Nephron (organoid): ENCODE data around the gene GIGYF2.

Experiments used
- H3K27ac Mint-ChIP-seq, 3 experiments: 2 replicates each; pipeline ENCODE4 v1.8.0; 2020; ENCODE audit warnings: mixed read lengths in 3 of 3, mild to moderate bottlenecking in 2 of 3, moderate library complexity in 1 of 3
- H3K27me3 Mint-ChIP-seq: 2 replicates; pipeline ENCODE4 v1.8.0; 2021; ENCODE audit warnings: low read depth, mild to moderate bottlenecking, moderate library complexity, mixed read lengths
- H3K36me3 Mint-ChIP-seq: 2 replicates; pipeline ENCODE4 v1.8.0; 2020; ENCODE audit warnings: low read depth, mixed read lengths
- H3K4me1 Mint-ChIP-seq: 2 replicates; pipeline ENCODE4 v1.8.0; 2020; ENCODE audit warnings: mixed read lengths
- H3K4me3 Mint-ChIP-seq, 3 experiments: 2 replicates each; pipeline ENCODE4 v1.8.0; 2020; ENCODE audit warnings: mild to moderate bottlenecking in 3 of 3, mixed read lengths in 3 of 3, moderate library complexity in 2 of 3
- H3K9me3 Mint-ChIP-seq: 2 replicates; pipeline ENCODE4 v1.8.0; 2020; ENCODE audit warnings: mixed read lengths
- TF ChIP-seq, protein P1 (sequence below), 3 experiments: fragments of 200-600 bp; sonication (generic); IDR thresholded peaks; one replicate each; pipeline ENCODE4 v1.5.0; 2021; ENCODE audit warnings: antibody characterized with exemption in 3 of 3; ENCODE audit not compliant: unreplicated experiment in 3 of 3

The GIGYF2 gene

DNA sequence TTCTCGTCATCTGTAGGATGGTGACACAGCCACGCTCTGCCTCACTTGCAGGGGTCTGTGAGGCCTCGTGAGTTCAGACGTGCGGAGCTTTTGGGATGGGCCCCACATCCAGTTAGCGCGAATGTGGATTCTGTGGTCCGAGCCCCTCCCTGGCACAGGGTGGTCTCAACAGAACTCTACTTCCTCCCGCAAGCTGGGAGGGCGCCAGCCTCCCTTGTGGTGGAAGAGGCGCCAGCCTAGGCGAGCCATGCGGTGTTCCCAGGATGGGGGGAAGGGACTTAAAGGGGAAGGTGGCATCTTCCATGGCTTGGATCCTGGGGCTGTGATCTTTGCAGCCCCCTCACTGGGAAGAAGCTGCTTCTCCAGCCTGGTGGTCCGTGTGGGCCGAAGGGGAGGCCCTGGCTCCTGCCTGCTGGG, 174.3 kb downstream of the GIGYF2 start:
- H3K9me3 Mint-ChIP-seq = no peaks in the 10 kb centered on the region
- TF ChIP-seq, protein P1, sequence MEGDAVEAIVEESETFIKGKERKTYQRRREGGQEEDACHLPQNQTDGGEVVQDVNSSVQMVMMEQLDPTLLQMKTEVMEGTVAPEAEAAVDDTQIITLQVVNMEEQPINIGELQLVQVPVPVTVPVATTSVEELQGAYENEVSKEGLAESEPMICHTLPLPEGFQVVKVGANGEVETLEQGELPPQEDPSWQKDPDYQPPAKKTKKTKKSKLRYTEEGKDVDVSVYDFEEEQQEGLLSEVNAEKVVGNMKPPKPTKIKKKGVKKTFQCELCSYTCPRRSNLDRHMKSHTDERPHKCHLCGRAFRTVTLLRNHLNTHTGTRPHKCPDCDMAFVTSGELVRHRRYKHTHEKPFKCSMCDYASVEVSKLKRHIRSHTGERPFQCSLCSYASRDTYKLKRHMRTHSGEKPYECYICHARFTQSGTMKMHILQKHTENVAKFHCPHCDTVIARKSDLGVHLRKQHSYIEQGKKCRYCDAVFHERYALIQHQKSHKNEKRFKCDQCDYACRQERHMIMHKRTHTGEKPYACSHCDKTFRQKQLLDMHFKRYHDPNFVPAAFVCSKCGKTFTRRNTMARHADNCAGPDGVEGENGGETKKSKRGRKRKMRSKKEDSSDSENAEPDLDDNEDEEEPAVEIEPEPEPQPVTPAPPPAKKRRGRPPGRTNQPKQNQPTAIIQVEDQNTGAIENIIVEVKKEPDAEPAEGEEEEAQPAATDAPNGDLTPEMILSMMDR (IDR thresholded peaks at IDR 0.05; ENCODE audit: unreplicated experiment in 3 of 3) = no peak
- peaks cover 19% of the 10 kb centered on the region for H3K27me3 Mint-ChIP-seq

DNA sequence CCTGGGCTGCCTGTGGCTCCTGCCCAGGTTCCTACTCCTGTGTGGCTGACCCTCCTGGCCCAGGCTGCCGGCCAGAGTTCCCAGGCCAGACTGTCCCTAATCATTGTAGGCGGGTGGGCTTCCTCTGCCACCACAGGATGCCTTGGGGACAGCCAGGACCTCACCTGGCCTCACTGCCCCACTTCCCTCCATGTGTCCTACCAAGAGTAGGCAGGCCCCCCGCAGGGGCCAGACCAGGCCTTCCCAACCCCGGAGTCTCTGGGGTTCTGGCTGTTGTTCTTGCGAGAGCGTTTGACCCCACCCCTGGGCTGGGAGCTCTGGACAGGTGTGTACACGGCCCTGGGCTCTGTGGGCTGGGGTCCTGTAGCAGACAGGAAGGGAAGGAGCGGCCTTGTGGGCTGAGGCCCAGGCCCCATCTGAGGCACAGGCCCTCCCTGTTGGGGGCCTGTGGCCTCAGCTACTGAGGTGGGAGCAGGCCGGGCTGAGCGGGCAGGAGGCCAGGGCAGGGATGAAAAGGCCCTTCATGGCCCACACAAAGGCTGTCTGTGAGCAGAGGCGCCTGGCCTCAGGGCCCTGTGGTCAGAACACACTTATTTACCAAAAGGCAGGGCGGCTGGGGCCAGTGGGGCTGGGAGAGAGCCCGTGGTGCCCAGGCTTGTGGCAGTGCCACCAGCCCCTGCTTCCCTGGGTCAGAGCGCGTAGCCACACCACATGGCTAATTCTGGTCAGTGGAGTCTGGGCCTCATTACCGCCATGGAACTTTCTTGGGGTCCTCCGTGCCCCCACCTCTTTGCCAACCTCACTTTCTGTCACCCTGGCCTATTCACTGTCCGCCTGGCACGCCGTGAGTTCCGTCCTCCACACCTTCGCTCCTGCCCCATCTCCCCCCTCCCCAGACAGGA, 175.0 kb downstream of the GIGYF2 start:
- Mint-ChIP-seq H3K36me3 (no peaks in the 10 kb centered on the region), H3K27ac (no peak overlapping the region), H3K4me3 (no peak overlapping the region), H3K4me1 (no peaks in the 10 kb centered on the region), H3K27me3 (peaks cover 19% of the 10 kb centered on the region), H3K9me3 (no peaks in the 10 kb centered on the region)
- TF ChIP-seq, protein P1 (IDR thresholded peaks at IDR 0.05; ENCODE audit: unreplicated experiment in 3 of 3) = no peak

More for the DNA sequence above, 174.3 kb downstream of the GIGYF2 start:
- Mint-ChIP-seq H3K27ac (no peak overlapping the region), H3K4me3 (no peak overlapping the region), H3K4me1 (no peaks in the 10 kb centered on the region), H3K36me3 (no peaks in the 10 kb centered on the region)

DNA sequence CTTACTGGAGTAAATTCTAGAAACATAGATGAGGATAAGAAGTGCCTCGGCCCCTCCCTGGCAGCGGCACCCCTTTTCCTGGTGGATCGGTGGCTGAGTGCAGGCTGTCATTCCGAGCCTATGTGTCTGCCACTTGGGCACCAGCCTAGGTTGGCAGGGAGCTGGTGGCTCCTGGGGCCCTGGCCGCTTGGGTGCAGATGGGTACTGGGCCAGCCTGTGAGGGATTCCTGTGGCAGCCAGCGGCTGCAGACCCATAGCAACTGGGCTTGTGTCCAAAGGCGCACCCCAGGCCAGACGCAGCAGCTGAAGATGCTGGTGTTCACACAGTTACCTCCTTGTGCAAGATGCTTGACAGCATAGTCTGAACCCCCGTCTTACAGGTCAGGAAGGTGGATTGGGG, 175.7 kb downstream of the GIGYF2 start:
- Mint-ChIP-seq H3K4me3 (no peak overlapping the region), H3K9me3 (no peaks in the 10 kb centered on the region), H3K27ac (no peak overlapping the region), H3K27me3 (peaks cover 27% of the 10 kb centered on the region), H3K36me3 (no peaks in the 10 kb centered on the region), H3K4me1 (no peaks in the 10 kb centered on the region)
- TF ChIP-seq, protein P1 (IDR thresholded peaks at IDR 0.05; ENCODE audit: unreplicated experiment in 3 of 3) = no peak

DNA sequence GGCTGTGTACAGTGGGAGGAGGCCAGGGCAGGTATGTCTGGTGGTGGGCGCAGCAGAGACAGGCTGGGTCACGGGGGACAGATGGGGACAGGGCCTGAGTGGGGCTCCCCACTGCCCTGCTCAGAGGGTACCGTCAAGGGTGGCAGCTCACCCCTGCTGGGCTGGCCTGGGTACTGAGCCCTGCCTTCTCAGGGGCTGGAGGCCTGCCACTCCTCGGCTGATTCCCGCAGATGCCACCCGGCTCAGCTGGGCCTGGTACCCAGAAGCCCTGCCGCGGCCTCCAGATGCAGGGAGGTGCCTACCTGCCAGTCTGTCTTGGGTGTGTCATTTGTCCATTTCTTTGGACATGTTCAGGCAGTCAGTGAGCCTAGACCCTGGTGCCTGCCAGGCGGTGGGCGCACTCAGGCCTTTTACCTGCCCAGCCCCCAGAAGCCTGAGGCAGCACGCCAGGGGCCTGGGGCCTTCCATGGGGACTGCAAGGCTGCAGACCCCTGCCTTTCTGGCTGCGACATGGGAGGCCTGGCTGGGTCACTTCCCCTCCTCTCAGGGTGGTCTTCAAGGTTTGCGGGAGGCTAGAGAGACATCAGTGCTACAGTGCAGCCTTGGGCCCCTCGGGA, 176.3 kb downstream of the GIGYF2 start:
- Mint-ChIP-seq H3K36me3 (no peaks in the 10 kb centered on the region), H3K9me3 (no peaks in the 10 kb centered on the region), H3K27ac (no peak overlapping the region), H3K4me3 (no peak overlapping the region), H3K27me3 (peaks cover 32% of the 10 kb centered on the region), H3K4me1 (no peaks in the 10 kb centered on the region)
- TF ChIP-seq, protein P1 (IDR thresholded peaks at IDR 0.05; ENCODE audit: unreplicated experiment in 3 of 3) = no peak

DNA sequence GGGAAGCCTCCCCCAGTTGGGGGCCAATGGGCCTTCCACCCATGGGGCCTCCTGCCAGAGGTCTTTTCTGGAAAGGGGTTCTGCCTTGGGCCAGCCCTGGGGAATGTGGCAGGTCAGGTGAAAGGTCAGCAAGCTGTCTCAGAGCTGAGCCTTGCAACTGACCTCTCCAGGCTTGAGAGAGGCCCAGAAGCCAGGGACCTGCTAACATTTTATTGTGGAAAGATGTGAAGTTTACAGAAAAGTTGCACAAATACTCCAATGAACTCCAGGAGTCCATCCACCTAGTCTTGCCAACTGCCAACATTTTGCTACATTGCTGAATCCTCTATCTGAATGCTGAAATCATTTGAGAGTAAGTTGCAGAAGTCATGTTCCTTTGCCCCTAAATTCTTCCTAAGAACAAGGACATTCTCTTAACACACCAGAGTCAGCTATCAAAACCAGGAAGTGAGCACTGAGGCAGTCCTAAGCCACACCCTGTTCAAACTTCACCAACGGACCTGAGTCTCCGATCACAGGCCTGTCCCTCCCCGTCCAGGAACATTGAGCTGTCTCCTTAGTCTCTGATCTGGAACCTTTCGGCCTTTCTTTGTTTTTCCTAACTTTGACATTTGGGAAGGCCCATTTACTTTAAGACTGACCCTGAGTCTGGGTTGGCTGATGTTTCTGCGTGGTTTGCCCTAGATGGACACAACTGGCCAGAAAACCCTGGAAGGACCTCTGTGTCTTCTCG, 176.9 kb downstream of the GIGYF2 start:
- Mint-ChIP-seq H3K4me1 (no peaks in the 10 kb centered on the region), H3K4me3 (peak overlapping the region in 1 of 3 experiments; percentile 19), H3K9me3 (no peaks in the 10 kb centered on the region), H3K27me3 (peaks cover 35% of the 10 kb centered on the region), H3K36me3 (no peaks in the 10 kb centered on the region), H3K27ac (no peak overlapping the region)
- TF ChIP-seq, protein P1 (IDR thresholded peaks at IDR 0.05; ENCODE audit: unreplicated experiment in 3 of 3) = no peak
